GM12878 (cell line): ENCODE results near the gene TASOR. TPM values are rescaled to one million over a fixed set of nuclear protein-coding genes. Genes with fewer than 3 reads are reported as not detected.

Source experiments
- ATAC-seq: fragments of 200-7000 bp; cut with Tn5 transposase; 3 replicates; pipeline ENCODE4 v1.9.1; 2020; ENCODE audit warnings: mild to moderate bottlenecking, moderate library complexity
- BruUV-seq: library from RNA; stranded (reverse); fragments of 400-500 nt; replicated peaks from 2 replicates; lab custom pipeline; 2021; lab: Mats Ljungman, UMichigan
- CTCF ChIA-PET: fragments of 300-600 bp; sonication (Branson Sonifier 250); formaldehyde crosslinking; extraction: SDS; loops from one replicate; lab custom pipeline; 2021; ENCODE audit warnings: inconsistent platforms; lab: Yijun Ruan, JAX
- POLR2A ChIA-PET: fragments of 350-600 bp; formaldehyde crosslinking; extraction: SDS; loops from one replicate; lab custom pipeline; 2021; ENCODE audit warnings: inconsistent platforms; lab: Charles Lee
- RAD21 ChIA-PET: fragments of 300-600 bp; sonication (Branson Sonifier 250); formaldehyde crosslinking; loops from one replicate; lab custom pipeline; 2023; ENCODE audit warnings: antibody characterized with exemption; ENCODE audit not compliant: unreplicated experiment; lab: Charles Lee
- SMC1A ChIA-PET: fragments of 300-600 bp; sonication (Branson Sonifier 250); formaldehyde crosslinking; loops from one replicate; lab custom pipeline; 2023; ENCODE audit not compliant: unreplicated experiment, uncharacterized antibody; lab: Charles Lee
- DNase-seq: peaks from one replicate; pipeline ENCODE4 v3.0.0-alpha.2; 2011; ENCODE audit warnings: low read depth, low spot score
- FAIRE-seq: peaks from 3 replicates; lab custom pipeline; 2011; peaks lifted over from hg19 to GRCh38; lab: Jason Lieb, UNC
- H2AFZ ChIP-seq: 2 replicates; pipeline ENCODE4 v1.6.0; 2011; ENCODE audit warnings: low read depth, low read length, control low read depth; ENCODE audit not compliant: control insufficient read depth
- H3K27ac ChIP-seq: 2 replicates; pipeline ENCODE4 v1.5.1; 2011; ENCODE audit warnings: control low read depth; ENCODE audit not compliant: control insufficient read depth, insufficient read depth
- H3K27me3 ChIP-seq, 2 experiments: replicated peaks in 1 of 2; 2 replicates each; pipeline versions ENCODE4 v1.6.0 to v1.6.1; 2011; ENCODE audit warnings: low read length in 1 of 2; ENCODE audit not compliant: control insufficient read depth in 2 of 2, insufficient read depth in 2 of 2
- H3K36me3 ChIP-seq, 2 experiments: 2 replicates each; pipeline ENCODE4 v1.5.1; 2011; ENCODE audit warnings: low read length in 1 of 2; ENCODE audit not compliant: control insufficient read depth in 2 of 2, insufficient read depth in 2 of 2
- H3K4me1 ChIP-seq: 2 replicates; pipeline ENCODE4 v1.6.1; 2011; ENCODE audit warnings: mild to moderate bottlenecking, low read length, moderate library complexity, mixed read lengths; ENCODE audit not compliant: control insufficient read depth, insufficient read depth
- H3K4me2 ChIP-seq: 2 replicates; pipeline ENCODE4 v1.6.0; 2011; ENCODE audit warnings: control low read depth; ENCODE audit not compliant: control insufficient read depth, insufficient read depth
- H3K4me3 ChIP-seq: fragments of 200-600 bp; sonication (generic); 2 replicates; pipeline ENCODE4 v1.5.1; 2016
- H3K79me2 ChIP-seq: 2 replicates; pipeline ENCODE4 v1.6.0; 2011; ENCODE audit warnings: low read length; ENCODE audit not compliant: control insufficient read depth, insufficient read depth
- H3K9ac ChIP-seq: 2 replicates; pipeline ENCODE4 v1.8.0; 2011; ENCODE audit warnings: low read length, control low read depth, mixed read lengths; ENCODE audit not compliant: control insufficient read depth, insufficient read depth
- H3K9me3 ChIP-seq: replicated peaks from 3 replicates; pipeline ENCODE4 v1.5.1; 2011; ENCODE audit warnings: mild to moderate bottlenecking, low read length; ENCODE audit not compliant: control insufficient read depth, insufficient read depth
- H4K20me1 ChIP-seq: 2 replicates; pipeline ENCODE4 v1.6.0; 2011; ENCODE audit not compliant: control insufficient read depth, insufficient read depth
- BCL11A ChIP-seq: IDR thresholded peaks from 2 replicates; pipeline ENCODE4 v1.6.1; 2011; ENCODE audit warnings: low read depth, low read length
- CBFB ChIP-seq: IDR thresholded peaks from 2 replicates; pipeline ENCODE4 v1.6.1; 2016; ENCODE audit warnings: antibody characterized with exemption, low read depth
- CBX5 ChIP-seq: sonication (generic); IDR thresholded peaks from 2 replicates; pipeline ENCODE4 v1.6.1; 2016; ENCODE audit warnings: low read depth, moderate library complexity, mild to moderate bottlenecking, inconsistent platforms
- CHD4 ChIP-seq: fragments of 200-600 bp; sonication (generic); IDR thresholded peaks from 2 replicates; pipeline ENCODE4 v1.6.1; 2016; ENCODE audit warnings: mild to moderate bottlenecking
- CREM ChIP-seq: IDR thresholded peaks from 2 replicates; pipeline ENCODE4 v1.6.1; 2014; ENCODE audit warnings: antibody characterized with exemption, low read depth
- DPF2 ChIP-seq: fragments of 450-650 bp; IDR thresholded peaks from 2 replicates; pipeline ENCODE4 v1.6.1; 2017; ENCODE audit warnings: mild to moderate bottlenecking
- E2F8 ChIP-seq: fragments of 450-650 bp; IDR thresholded peaks from 2 replicates; pipeline ENCODE4 v1.6.1; 2018; ENCODE audit warnings: mild to moderate bottlenecking, low read depth, moderate library complexity; ENCODE audit not compliant: partially characterized antibody
- FOXM1 ChIP-seq: IDR thresholded peaks from 2 replicates; pipeline ENCODE4 v1.6.1; 2012; ENCODE audit warnings: low read depth, mild to moderate bottlenecking, inconsistent platforms, low read length, moderate library complexity
- HDGF ChIP-seq: fragments of 450-650 bp; IDR thresholded peaks from 2 replicates; pipeline ENCODE4 v1.6.1; 2016; ENCODE audit warnings: antibody characterized with exemption
- IRF3 ChIP-seq: fragments of 450-650 bp; IDR thresholded peaks from 2 replicates; pipeline ENCODE4 v1.6.1; 2014; ENCODE audit warnings: mild to moderate bottlenecking
- NR2C1 ChIP-seq: fragments of 450-650 bp; IDR thresholded peaks from 2 replicates; pipeline ENCODE4 v1.6.1; 2017; ENCODE audit warnings: antibody characterized with exemption, mild to moderate bottlenecking, moderate library complexity
- PKNOX1 ChIP-seq: fragments of 450-650 bp; IDR thresholded peaks from 2 replicates; pipeline ENCODE4 v1.6.1; 2016; ENCODE audit warnings: mild to moderate bottlenecking
- RAD21 ChIP-seq: IDR thresholded peaks from 2 replicates; pipeline ENCODE4 v1.6.1; 2011; ENCODE audit warnings: mild to moderate bottlenecking, low read depth, low read length, moderate library complexity; ENCODE audit not compliant: insufficient read depth
- RBBP5 ChIP-seq: fragments of 200-600 bp; sonication (generic); conservative IDR thresholded peaks from 2 replicates; pipeline ENCODE4 v1.6.1; 2016
- RUNX3 ChIP-seq: IDR thresholded peaks from 2 replicates; pipeline ENCODE4 v1.6.1; 2012; ENCODE audit warnings: low read length, inconsistent platforms
- SKIL ChIP-seq: fragments of 450-650 bp; IDR thresholded peaks from 2 replicates; pipeline ENCODE4 v1.6.1; 2017; ENCODE audit warnings: mild to moderate bottlenecking, low read depth, inconsistent platforms; ENCODE audit not compliant: poor library complexity, severe bottlenecking
- SMAD1 ChIP-seq: fragments of 450-650 bp; IDR thresholded peaks from 2 replicates; pipeline ENCODE4 v1.6.1; 2018; ENCODE audit warnings: mild to moderate bottlenecking, low read depth; ENCODE audit not compliant: partially characterized antibody
- TAF1 ChIP-seq: IDR thresholded peaks from 2 replicates; pipeline ENCODE4 v1.6.1; 2011; ENCODE audit warnings: mild to moderate bottlenecking, low read depth, low read length, borderline replicate concordance
- ZBED1 ChIP-seq: IDR thresholded peaks from 2 replicates; pipeline ENCODE4 v1.6.1; 2016; ENCODE audit warnings: borderline replicate concordance
- WGBS: methylation state at CpG from one replicate; pipeline ENCODE4 v1.1.6; 2016; ENCODE audit warnings: low lambda C conversion rate; ENCODE audit not compliant: insufficient replicate concordance, insufficient coverage; ENCODE audit errors: missing lambda C conversion rate; 5-methylcytosine and 5-hydroxymethylcytosine counted together
- in situ Hi-C: fragments of 300-500 bp; cut with MboI; formaldehyde crosslinking; loops from 9 replicates; pipeline ENCODE4 v1.14.3; 2018; ENCODE audit warnings: mixed read lengths
- intact Hi-C: fragments of 100-400 bp; cut with micrococcal nuclease; formaldehyde crosslinking; loops from one replicate; pipeline ENCODE4 v1.14.2; 2022; ENCODE audit not compliant: unreplicated experiment
- polyA plus RNA-seq, 11 experiments: library from polyadenylated mRNA; depleted of rRNA in 4 of 11; unstranded in 6 of 11; stranded (reverse) in 5 of 11; fragments of >200 nt; fragmentation: Nextera tagmentation in 4 of 11; fragmentation: Illumina TruSeq in 1 of 11; extraction: Ambion mirVana in 4 of 11; extraction: Trizol in 1 of 11; gene quantifications; 1 replicate in 1 of 11; 2 replicates in 10 of 11; pipeline versions ENCODE4 v1.2.1 to v1.2.3, GENCODE V29; 2011 to 2016; ENCODE audit warnings: inconsistent platforms in 2 of 11, missing spikeins in 2 of 11, low read depth in 1 of 11
- total RNA-seq, 4 experiments: library from RNA; depleted of rRNA in 3 of 4; stranded (reverse); fragments of >200 nt in 3 of 4; fragmentation: Illumina TruSeq in 1 of 4; extraction: Trizol in 1 of 4; gene quantifications; 2 replicates each; pipeline versions ENCODE4 v1.2.1 to v1.2.3, GENCODE V29; 2013 to 2021

The TASOR gene
- total and polyA plus RNA-seq, 10 of the 15 experiments (the other 5 are each of a cell fraction or from before 2014, with no cell fraction given): 29.6 to 95.1 (median 52.6) TPM

- intact Hi-C loops: loop anchor here (1.0 kb wide), 1 partner anchor 28 kb away; no protein-coding TSS in a partner anchor
- peak overlapping the region; percentile 34 for H3K4me3 ChIP-seq
- H3K4me2 ChIP-seq: peak overlapping the region; percentile 51
- BruUV-seq: no TSS peak
- RAD21 ChIA-PET: interaction anchor here (0.7 to 9.8 kb wide), 19 partner anchors 10 to 264 kb away, joined by 3 to 199 read pairs (median 4); partner anchors contain the start of gene ARHGEF3
- peak; percentile 87 for DNase-seq
- H2AFZ ChIP-seq: no peak overlapping the region; the same call in 1 of the 2 replicates
- H3K36me3 ChIP-seq: peaks cover 15 to 27% of the 10 kb centered on the region in 2 experiments
- H4K20me1 ChIP-seq: no peaks in the 10 kb centered on the region
- H3K27me3 ChIP-seq: no peaks in the 10 kb centered on the region
- in situ Hi-C loops: no loop called here
- ATAC-seq: peak; percentile 95
- peak; percentile 97 for FAIRE-seq
- H3K27ac ChIP-seq: peak overlapping the region; percentile 70
- H3K9me3 ChIP-seq: no peaks in the 10 kb centered on the region
- SMC1A ChIA-PET: interaction anchor here (0.7 to 8.7 kb wide), 15 partner anchors 11 to 192 kb away, joined by 3 to 152 read pairs (median 6); partner anchors contain the start of gene ARHGEF3
- WGBS: 0% methylated on average over 3 of the region's 3 CpGs
- no peaks in the 10 kb centered on the region for H3K79me2 ChIP-seq
- H3K4me1 ChIP-seq: peaks cover 26% of the 10 kb centered on the region
- CTCF ChIA-PET: interaction anchor here (1.1 to 9.6 kb wide), 16 partner anchors 10 to 264 kb away, joined by 3 to 108 read pairs (median 6); partner anchors contain the start of gene ARHGEF3
- H3K9ac ChIP-seq: no peak overlapping the region; the same call in 1 of the 2 replicates
- POLR2A ChIA-PET: interaction anchor here (1.2 to 3.0 kb wide), 7 partner anchors 27 to 73 kb away, joined by 5 to 84 read pairs (median 7); partner anchors contain the start of gene ARHGEF3
- TF ChIP-seq CHD4 (no peak), IRF3 (no peak), RAD21 (peak; percentile 15; the same call in 1 of the 2 replicates), FOXM1 (peak; percentile 75; the same call in 1 of the 2 replicates), CBFB (peak; percentile 98), ZBED1 (peak; percentile 67; the same call in 1 of the 2 replicates), BCL11A (peak; percentile 85), HDGF (no peak), DPF2 (peak; percentile 70; the same call in 1 of the 2 replicates), E2F8 (peak; percentile 13), TAF1 (0 out of 2 replicates have a peak, but pooled peaks have one; percentile 15), RUNX3 (peak; percentile 99), CBX5 (peak; percentile 87; the same call in 1 of the 2 replicates), RBBP5 (no peak), SMAD1 (no peak), PKNOX1 (no peak), NR2C1 (no peak), SKIL (peak; percentile 81), CREM (peak; percentile 71)
Measured at GRCh38 chr3:56725175-56725574, 42.1 kb upstream of the TASOR start.
